AG10803 (cell line): ENCODE measurements around the gene LEMD2.

ENCODE experiments used
- DNase-seq: peaks from one replicate; pipeline ENCODE4 v3.0.0; 2010; ENCODE audit warnings: low read depth
- H3K4me3 ChIP-seq: 2 replicates; pipeline ENCODE4 v1.5.1; 2011; ENCODE audit warnings: mild to moderate bottlenecking, low read length, control low read depth
- CTCF ChIP-seq: conservative IDR thresholded peaks from 2 replicates; pipeline ENCODE4 v1.5.1; 2011; ENCODE audit warnings: mild to moderate bottlenecking, low read length, control low read depth, inconsistent platforms

The LEMD2 gene

GRCh38 chr6:33778444-33779121 is 10.3 kb downstream of the LEMD2 start:
- no peak for TF ChIP-seq CTCF
- H3K4me3 ChIP-seq: no peak overlapping the region
- no peak for DNase-seq

- no peak for DNase-seq
- no peak overlapping the region for H3K4me3 ChIP-seq
- TF ChIP-seq CTCF: no peak
These were observed 11.2 kb downstream of the LEMD2 start for GRCh38 chr6:33777398-33778388.

- DNase-seq: no peak
- H3K4me3 ChIP-seq: no peak overlapping the region
- TF ChIP-seq CTCF: no peak
These were observed 12.2 kb downstream of the LEMD2 start for GRCh38 chr6:33776764-33777163.

- no peak for DNase-seq
- H3K4me3 ChIP-seq: no peak overlapping the region
- TF ChIP-seq CTCF: no peak
These were observed 12.7 kb downstream of the LEMD2 start for GRCh38 chr6:33776186-33776585.

- no peak for TF ChIP-seq CTCF
- no peak for DNase-seq
- H3K4me3 ChIP-seq: no peak overlapping the region
These were observed 14.2 kb downstream of the LEMD2 start for GRCh38 chr6:33774774-33775173.

GRCh38 chr6:33772902-33773472 is 15.9 kb downstream of the LEMD2 start:
- DNase-seq: no peak

More at GRCh38 chr6:33772902-33773472, 15.9 kb downstream of the LEMD2 start:
- H3K4me3 ChIP-seq: no peak overlapping the region
- TF ChIP-seq CTCF: no peak
